ENCODE results near the gene GNL1.
"Not testable (repeated sequence)": the region's sequence is repeated elsewhere in the genome, so short reads cannot be mapped to it uniquely, and the experiment has no call there.

Gene GNL1

DNA sequence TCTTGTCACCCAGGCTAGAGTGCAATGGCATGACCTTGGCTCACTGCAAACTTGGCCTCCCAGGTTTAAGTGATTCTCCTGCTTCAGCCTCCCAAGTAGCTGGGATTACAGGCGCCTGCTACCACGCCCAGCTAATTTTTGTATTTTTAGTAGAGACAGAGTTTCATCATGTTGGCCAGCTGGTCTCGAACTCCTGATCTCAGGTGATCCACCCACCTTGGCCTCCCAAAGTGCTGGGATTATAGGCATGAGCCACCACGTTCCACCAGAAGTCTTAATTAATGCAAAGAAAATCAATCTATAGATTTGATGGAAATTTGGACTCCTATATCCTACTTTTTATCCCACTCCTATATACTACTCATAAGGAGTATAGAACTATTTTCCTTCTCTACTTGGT, 61.2 kb downstream of the GNL1 start:
- DNase-seq, result not testable (repeated sequence)

DNA sequence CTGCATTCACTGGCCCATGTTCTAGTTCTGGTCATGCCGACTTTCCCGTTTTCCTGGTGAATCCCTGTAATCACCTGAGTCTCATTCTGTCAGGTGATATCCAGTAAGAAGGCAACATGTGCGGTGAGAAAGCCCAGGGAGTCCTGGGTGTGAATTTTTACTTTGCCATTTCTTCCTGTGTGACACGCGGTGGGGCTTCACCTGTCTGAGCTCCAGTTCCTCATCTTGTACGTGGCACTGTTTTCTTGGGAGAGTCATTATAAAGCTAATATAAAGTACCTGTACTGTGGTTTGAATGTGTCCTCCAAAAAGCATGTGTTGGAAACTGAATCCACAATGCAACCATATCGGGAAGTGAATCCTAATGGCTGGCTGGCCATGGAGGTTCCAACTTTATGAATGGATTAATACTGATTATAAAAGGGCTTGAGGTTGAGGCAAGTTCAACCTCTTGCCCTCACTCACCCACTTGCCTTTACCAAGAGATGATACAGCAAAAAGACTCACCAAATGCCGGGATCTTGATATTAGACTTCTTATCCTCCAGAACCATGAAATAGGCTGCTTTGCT, 61.9 kb downstream of the GNL1 start:
- DNase-seq, result no peak

DNA sequence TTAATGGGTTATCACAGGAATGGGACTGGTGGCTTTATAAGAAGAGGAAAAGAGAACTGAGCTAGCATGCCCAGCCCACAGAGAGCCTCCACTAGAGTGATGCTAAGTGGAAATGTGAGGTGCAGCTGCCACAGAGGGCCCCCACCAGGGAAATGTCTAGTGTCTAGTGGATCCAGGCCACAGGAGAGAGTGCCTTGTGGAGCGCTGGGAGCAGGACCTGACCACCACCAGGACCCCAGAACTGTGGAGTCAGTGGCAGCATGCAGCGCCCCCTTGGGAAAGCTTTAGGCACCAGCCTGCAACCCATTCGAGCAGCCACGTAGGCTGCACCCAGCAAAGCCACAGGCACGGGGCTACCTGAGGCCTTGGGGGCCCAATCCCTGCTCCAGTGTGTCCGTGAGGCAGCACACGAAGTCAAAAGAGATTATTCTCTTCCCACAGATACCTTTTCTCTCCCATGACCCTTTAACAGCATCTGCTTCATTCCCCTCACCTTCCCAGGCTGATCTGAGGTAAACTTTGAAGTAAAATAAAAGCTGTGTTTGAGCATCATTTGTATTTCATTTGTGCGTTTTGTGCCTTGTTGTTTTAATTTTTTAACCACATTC, 62.5 kb downstream of the GNL1 start:
- no peak for DNase-seq

DNA sequence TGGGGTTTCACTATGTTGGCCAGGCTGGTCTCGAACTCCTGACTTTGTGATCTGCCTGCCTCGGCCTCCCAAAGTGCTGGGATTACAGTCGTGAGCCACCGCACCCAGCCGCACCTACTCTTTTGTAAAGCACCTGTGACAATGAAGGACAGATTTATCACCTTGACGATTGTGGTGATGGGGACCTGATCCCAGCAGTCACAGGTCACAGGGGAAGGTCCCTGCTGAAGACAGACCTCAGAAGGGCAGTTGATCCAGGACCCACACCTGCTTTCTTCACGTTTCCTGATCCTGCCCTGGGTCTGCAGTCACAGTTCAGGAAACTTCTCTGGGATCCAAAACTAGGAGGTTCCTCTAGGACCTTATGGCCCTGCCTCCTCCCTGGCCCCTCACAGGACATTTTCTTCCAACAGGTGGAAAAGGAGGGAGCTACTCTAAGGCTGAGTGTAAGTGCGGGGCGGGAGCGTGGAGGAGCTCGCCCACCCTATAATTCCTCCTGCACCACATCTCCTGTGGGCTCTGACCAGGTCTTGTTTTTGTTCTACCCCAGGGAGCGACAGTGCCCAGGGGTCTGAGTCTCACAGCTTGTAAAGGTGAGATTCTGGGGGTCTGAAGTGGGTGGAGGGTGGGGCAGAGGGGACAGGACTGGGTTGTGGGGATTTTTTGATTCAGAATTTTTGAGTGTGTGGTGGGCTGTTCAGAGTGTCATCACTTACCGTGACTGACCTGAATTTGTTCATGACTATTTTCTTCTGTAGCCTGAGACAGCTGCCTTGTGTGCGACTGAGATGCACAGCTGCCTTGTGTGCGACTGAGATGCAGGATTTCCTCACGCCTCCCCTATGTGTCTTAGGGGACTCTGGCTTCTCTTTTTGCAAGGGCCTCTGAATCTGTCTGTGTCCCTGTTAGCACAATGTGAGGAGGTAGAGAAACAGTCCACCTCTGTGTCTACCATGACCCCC, 64.0 kb downstream of the GNL1 start:
- DNase-seq, result no peak
